Activated CD4-positive, alpha-beta T cell treated with anti-CD3 and anti-CD28 coated beads for 4 hours (primary cell): ENCODE results near the gene OR2F1.
"Not testable (repeated sequence)": the region's sequence is repeated elsewhere in the genome, so short reads cannot be mapped to it uniquely, and the experiment has no call there.

ENCODE experiments used
- DNase-seq, 2 donors: peaks; one replicate each; pipeline ENCODE4 v3.0.0-alpha.2; 2020

Gene OR2F1

GRCh38 chr7:144010821-144011220, 56.2 kb downstream of the OR2F1 start:
- DNase-seq, result not testable (repeated sequence)

GRCh38 chr7:144011458-144012230, 57.0 kb downstream of the OR2F1 start:
- DNase-seq, result no peak
